ENCODE data around the gene KBTBD3.

DNA sequence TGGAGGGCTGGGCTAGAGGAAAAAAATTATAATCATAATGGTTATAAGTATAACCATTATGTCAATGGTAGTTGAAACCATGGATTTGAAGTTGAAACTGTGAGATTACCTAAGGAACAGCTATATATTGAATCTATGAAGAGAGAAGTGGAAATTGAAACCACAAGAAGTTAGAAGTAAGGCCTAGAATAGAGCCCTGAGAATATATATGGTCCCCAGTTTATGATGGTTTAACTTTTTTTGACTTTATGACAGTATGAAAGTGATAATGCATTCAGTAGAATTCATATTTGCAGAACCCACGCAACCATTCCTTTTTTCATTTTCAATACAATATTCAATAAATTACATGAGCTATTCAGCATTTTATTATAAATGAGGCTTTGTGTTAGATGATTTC is 15.3 kb upstream of the KBTBD3 start:
- TF ChIP-seq POLR2A (IDR thresholded peaks at IDR 0.05; ENCODE audit: low read length) = no peak
- no peak for TF ChIP-seq GATA1 (IDR thresholded peaks at IDR 0.05; ENCODE audit: low read depth, low read length)
